ENCODE data around the gene PLCB4. TPM values are rescaled to one million over a fixed set of nuclear protein-coding genes. Genes with fewer than 3 reads are reported as not detected.
A peak's percentile ranks its signal among the peaks of the same experiment; 100 is the strongest.

Gene PLCB4
- total RNA-seq, 2 experiments from 2014 or later, result not detected

GRCh38 chr20:9397928-9398327 lies 329.0 kb downstream of the PLCB4 start:
- Histone ChIP-seq H3K4me2 (ENCODE audit: low read length) (no peak overlapping the region), H3K9me2 (ENCODE audit: insufficient read depth, low read length) (no peaks in the 10 kb centered on the region), H3K79me2 (ENCODE audit: insufficient read depth, low read depth, low read length) (no peaks in the 10 kb centered on the region), H3K27ac (ENCODE audit: low read depth, low read length, poor library complexity, severe bottlenecking) (no peak overlapping the region), H4K20me1 (ENCODE audit: insufficient read depth, low read length) (no peaks in the 10 kb centered on the region), H3K36me3 (ENCODE audit: insufficient read depth, low read length) (no peaks in the 10 kb centered on the region), H3K4me1 (ENCODE audit: insufficient read depth, low read length, poor library complexity, severe bottlenecking) (peaks cover 8% of the 10 kb centered on the region), H2AFZ (ENCODE audit: low read length) (no peak overlapping the region), H3K9me3 (ENCODE audit: low read length) (no peaks in the 10 kb centered on the region), H3K4me3 (ENCODE audit: low read depth, low read length, poor library complexity, severe bottlenecking) (no peak overlapping the region)
- intact Hi-C loops (cut with micrococcal nuclease; ENCODE audit: unreplicated experiment), result no loop called here
- ChIA-PET POLR2A (no interaction called here), CTCF (ENCODE audit: unreplicated experiment) (no interaction called here)
- TF ChIP-seq EZH2phosphoT487 (IDR thresholded peaks at IDR 0.05; ENCODE audit: borderline replicate concordance, low read depth, low read length) (no peak), CTCF (conservative IDR thresholded peaks at IDR 0.05; ENCODE audit: low read length) (no peak)
- no TSS peak for BruUV-seq (replicated peaks)
- peak; percentile 63 for DNase-seq (ENCODE audit: low spot score)

- TF ChIP-seq CTCF (conservative IDR thresholded peaks at IDR 0.05; ENCODE audit: low read length), result no peak
- CTCF ChIA-PET (ENCODE audit: unreplicated experiment), result no interaction called here
- intact Hi-C loops (cut with micrococcal nuclease; ENCODE audit: unreplicated experiment), result no loop called here
- H3K27ac ChIP-seq (ENCODE audit: low read depth, low read length, poor library complexity, severe bottlenecking), result no peak overlapping the region
- no peak for DNase-seq (ENCODE audit: low spot score)
- peaks cover 8% of the 10 kb centered on the region for H3K4me1 ChIP-seq (ENCODE audit: insufficient read depth, low read length, poor library complexity, severe bottlenecking)
- POLR2A ChIA-PET, result no interaction called here
- BruUV-seq (replicated peaks), result no TSS peak
- no peak overlapping the region for H2AFZ ChIP-seq (ENCODE audit: low read length)
- H3K9me3 ChIP-seq (ENCODE audit: low read length), result no peaks in the 10 kb centered on the region
- H3K9me2 ChIP-seq (ENCODE audit: insufficient read depth, low read length), result no peaks in the 10 kb centered on the region
- no peaks in the 10 kb centered on the region for H4K20me1 ChIP-seq (ENCODE audit: insufficient read depth, low read length)
- H3K79me2 ChIP-seq (ENCODE audit: insufficient read depth, low read depth, low read length), result no peaks in the 10 kb centered on the region
- H3K36me3 ChIP-seq (ENCODE audit: insufficient read depth, low read length), result no peaks in the 10 kb centered on the region
- no peak overlapping the region for H3K4me2 ChIP-seq (ENCODE audit: low read length)
- no peak overlapping the region for H3K4me3 ChIP-seq (ENCODE audit: low read depth, low read length, poor library complexity, severe bottlenecking)
These were observed 330.0 kb downstream of the PLCB4 start for GRCh38 chr20:9398882-9399281.

- H3K4me3 ChIP-seq (ENCODE audit: low read depth, low read length, poor library complexity, severe bottlenecking), result no peak overlapping the region
- intact Hi-C loops (cut with micrococcal nuclease; ENCODE audit: unreplicated experiment), result no loop called here
- H3K4me1 ChIP-seq (ENCODE audit: insufficient read depth, low read length, poor library complexity, severe bottlenecking), result peaks cover 8% of the 10 kb centered on the region
- no peak for DNase-seq (ENCODE audit: low spot score)
- H3K27ac ChIP-seq (ENCODE audit: low read depth, low read length, poor library complexity, severe bottlenecking), result no peak overlapping the region
- TF ChIP-seq CTCF (conservative IDR thresholded peaks at IDR 0.05; ENCODE audit: low read length), result no peak
- no peak for TF ChIP-seq EZH2phosphoT487 (IDR thresholded peaks at IDR 0.05; ENCODE audit: borderline replicate concordance, low read depth, low read length)
- H4K20me1 ChIP-seq (ENCODE audit: insufficient read depth, low read length), result no peaks in the 10 kb centered on the region
- no peak overlapping the region for H2AFZ ChIP-seq (ENCODE audit: low read length)
- H3K9me2 ChIP-seq (ENCODE audit: insufficient read depth, low read length), result no peaks in the 10 kb centered on the region
- H3K9me3 ChIP-seq (ENCODE audit: low read length), result no peaks in the 10 kb centered on the region
- BruUV-seq (replicated peaks), result no TSS peak
- POLR2A ChIA-PET, result no interaction called here
- H3K4me2 ChIP-seq (ENCODE audit: low read length), result no peak overlapping the region
- CTCF ChIA-PET (ENCODE audit: unreplicated experiment), result no interaction called here
- no peaks in the 10 kb centered on the region for H3K79me2 ChIP-seq (ENCODE audit: insufficient read depth, low read depth, low read length)
- no peaks in the 10 kb centered on the region for H3K36me3 ChIP-seq (ENCODE audit: insufficient read depth, low read length)
These were observed 330.4 kb downstream of the PLCB4 start for GRCh38 chr20:9399322-9399721.

All from OCI-LY7 (cell line).